ENCODE measurements around the gene TRIM47.

Gene TRIM47

GRCh38 chr17:75842963-75843576 is 35.3 kb downstream of the TRIM47 start:
- Histone ChIP-seq H3K27me3 (replicated peaks in 2 of 5; ENCODE audit: control insufficient read depth in 4 of 5, insufficient read depth in 5 of 5, low read length in 4 of 5) (no peaks in the 10 kb centered on the region), H3K36me3 (ENCODE audit: control insufficient read depth in 4 of 4, insufficient read depth in 4 of 4, low read length in 3 of 4) (peaks cover 7 to 54% (median 45%) of the 10 kb centered on the region in 4 experiments), H3K27ac (ENCODE audit: insufficient read depth in 1 of 2, low read depth in 1 of 2, low read length in 2 of 2, poor library complexity in 1 of 2, severe bottlenecking in 2 of 2) (peak overlapping the region; percentile 25 to 95), H3K4me3 (ENCODE audit: control insufficient read depth in 1 of 7, extremely low read depth in 1 of 7, insufficient read depth in 4 of 7, low read depth in 2 of 7, low read length in 6 of 7) (peak overlapping the region; percentile 55 to 84 (median 77)), H3K9me3 (ENCODE audit: control extremely low read depth in 1 of 5, control insufficient read depth in 4 of 5, insufficient read depth in 2 of 5, low read depth in 1 of 5, low read length in 4 of 5) (no peaks in the 10 kb centered on the region), H3K4me1 (ENCODE audit: control extremely low read depth in 1 of 4, control insufficient read depth in 4 of 4, insufficient read depth in 4 of 4, low read length in 3 of 4) (peaks cover 0 to 50% (median 46%) of the 10 kb centered on the region in 4 experiments)
- CTCF ChIA-PET: interaction anchor here (0.7 to 14.6 kb wide), 8 partner anchors 12 to 63 kb away, joined by 3 to 174 read pairs (median 6); partner anchors contain the start of genes TRIM65 and WBP2
- WGBS (ENCODE audit: insufficient coverage): 20% methylated on average over 11 of the region's 22 CpGs
- DNase-seq: peak in 1 of 3 donors; percentile 59
- POLR2A ChIA-PET: interaction anchor here (1.3 to 4.0 kb wide), 7 partner anchors 10 to 93 kb away, joined by 3 to 35 read pairs (median 8); partner anchors contain the start of genes TRIM65 and WBP2

GRCh38 chr17:75842411-75842810 is 36.0 kb downstream of the TRIM47 start:
- peak overlapping the region in 5 of 7 experiments; percentile 19 to 84 (median 78) for H3K4me3 ChIP-seq (ENCODE audit: control insufficient read depth in 1 of 7, extremely low read depth in 1 of 7, insufficient read depth in 4 of 7, low read depth in 2 of 7, low read length in 6 of 7)
- H3K27ac ChIP-seq (ENCODE audit: insufficient read depth in 1 of 2, low read depth in 1 of 2, low read length in 2 of 2, poor library complexity in 1 of 2, severe bottlenecking in 2 of 2): peak overlapping the region in 1 of 2 experiments; percentile 95
- peaks cover 7 to 50% (median 44%) of the 10 kb centered on the region in 4 experiments for H3K36me3 ChIP-seq (ENCODE audit: control insufficient read depth in 4 of 4, insufficient read depth in 4 of 4, low read length in 3 of 4)
- CTCF ChIA-PET: interaction anchor here (0.7 to 14.6 kb wide), 4 partner anchors 11 to 19 kb away, joined by 3 to 174 read pairs (median 4); partner anchors contain the start of gene WBP2
- POLR2A ChIA-PET: interaction anchor here (3.0 to 4.0 kb wide), 3 partner anchors 9 to 14 kb away, joined by 22 to 35 read pairs (median 28); partner anchors contain the start of gene WBP2
- no peak for DNase-seq
- no peaks in the 10 kb centered on the region for H3K9me3 ChIP-seq (ENCODE audit: control extremely low read depth in 1 of 5, control insufficient read depth in 4 of 5, insufficient read depth in 2 of 5, low read depth in 1 of 5, low read length in 4 of 5)
- H3K27me3 ChIP-seq (replicated peaks in 2 of 5; ENCODE audit: control insufficient read depth in 4 of 5, insufficient read depth in 5 of 5, low read length in 4 of 5): no peaks in the 10 kb centered on the region
- WGBS (ENCODE audit: insufficient coverage): 88% methylated on average over 9 of the region's 18 CpGs
- peaks cover 0 to 50% (median 46%) of the 10 kb centered on the region in 4 experiments for H3K4me1 ChIP-seq (ENCODE audit: control extremely low read depth in 1 of 4, control insufficient read depth in 4 of 4, insufficient read depth in 4 of 4, low read length in 3 of 4)

- peaks cover 11 to 46% (median 40%) of the 10 kb centered on the region in 4 experiments for H3K36me3 ChIP-seq (ENCODE audit: control insufficient read depth in 4 of 4, insufficient read depth in 4 of 4, low read length in 3 of 4)
- H3K27me3 ChIP-seq (replicated peaks in 2 of 5; ENCODE audit: control insufficient read depth in 4 of 5, insufficient read depth in 5 of 5, low read length in 4 of 5): no peaks in the 10 kb centered on the region
- H3K9me3 ChIP-seq (ENCODE audit: control extremely low read depth in 1 of 5, control insufficient read depth in 4 of 5, insufficient read depth in 2 of 5, low read depth in 1 of 5, low read length in 4 of 5): no peaks in the 10 kb centered on the region
- 82% methylated on average over 4 of the region's 7 CpGs for WGBS (ENCODE audit: insufficient coverage)
- peaks cover 0 to 37% (median 35%) of the 10 kb centered on the region in 4 experiments for H3K4me1 ChIP-seq (ENCODE audit: control extremely low read depth in 1 of 4, control insufficient read depth in 4 of 4, insufficient read depth in 4 of 4, low read length in 3 of 4)
- ChIA-PET POLR2A (no interaction called here), CTCF (interaction anchor here (2.0 to 14.6 kb wide), 2 partner anchors 10 to 20 kb away, joined by 4 to 174 read pairs; no protein-coding TSS in a partner anchor)
- DNase-seq: no peak
- peak overlapping the region in 1 of 2 experiments; percentile 6 for H3K27ac ChIP-seq (ENCODE audit: insufficient read depth in 1 of 2, low read depth in 1 of 2, low read length in 2 of 2, poor library complexity in 1 of 2, severe bottlenecking in 2 of 2)
- no peak overlapping the region for H3K4me3 ChIP-seq (ENCODE audit: control insufficient read depth in 1 of 7, extremely low read depth in 1 of 7, insufficient read depth in 4 of 7, low read depth in 2 of 7, low read length in 6 of 7)
Measured at GRCh38 chr17:75840799-75841164, 37.6 kb downstream of the TRIM47 start.

GRCh38 chr17:75839942-75840798 is 38.2 kb downstream of the TRIM47 start:
- CTCF ChIA-PET: interaction anchor here (2.0 to 14.6 kb wide), 2 partner anchors 9 to 21 kb away, joined by 4 to 174 read pairs; no protein-coding TSS in a partner anchor
- Histone ChIP-seq H3K27ac (ENCODE audit: insufficient read depth in 1 of 2, low read depth in 1 of 2, low read length in 2 of 2, poor library complexity in 1 of 2, severe bottlenecking in 2 of 2) (peak overlapping the region in 1 of 2 experiments; percentile 6), H3K4me3 (ENCODE audit: control insufficient read depth in 1 of 7, extremely low read depth in 1 of 7, insufficient read depth in 4 of 7, low read depth in 2 of 7, low read length in 6 of 7) (no peak overlapping the region), H3K27me3 (replicated peaks in 2 of 5; ENCODE audit: control insufficient read depth in 4 of 5, insufficient read depth in 5 of 5, low read length in 4 of 5) (no peaks in the 10 kb centered on the region), H3K9me3 (ENCODE audit: control extremely low read depth in 1 of 5, control insufficient read depth in 4 of 5, insufficient read depth in 2 of 5, low read depth in 1 of 5, low read length in 4 of 5) (no peaks in the 10 kb centered on the region), H3K4me1 (ENCODE audit: control extremely low read depth in 1 of 4, control insufficient read depth in 4 of 4, insufficient read depth in 4 of 4, low read length in 3 of 4) (peaks cover 0 to 31% (median 28%) of the 10 kb centered on the region in 4 experiments), H3K36me3 (ENCODE audit: control insufficient read depth in 4 of 4, insufficient read depth in 4 of 4, low read length in 3 of 4) (peaks cover 11 to 52% (median 44%) of the 10 kb centered on the region in 4 experiments)
- no peak for DNase-seq
- POLR2A ChIA-PET: no interaction called here
- WGBS (ENCODE audit: insufficient coverage): 94% methylated on average over 34 of the region's 36 CpGs

- H3K4me3 ChIP-seq (ENCODE audit: control insufficient read depth in 1 of 7, extremely low read depth in 1 of 7, insufficient read depth in 4 of 7, low read depth in 2 of 7, low read length in 6 of 7): no peak overlapping the region
- no peaks in the 10 kb centered on the region for H3K27me3 ChIP-seq (replicated peaks in 2 of 5; ENCODE audit: control insufficient read depth in 4 of 5, insufficient read depth in 5 of 5, low read length in 4 of 5)
- peaks cover 18 to 70% (median 61%) of the 10 kb centered on the region in 4 experiments for H3K36me3 ChIP-seq (ENCODE audit: control insufficient read depth in 4 of 4, insufficient read depth in 4 of 4, low read length in 3 of 4)
- ChIA-PET CTCF (interaction anchor here (0.7 to 14.6 kb wide), 3 partner anchors 7 to 246 kb away, joined by 3 to 174 read pairs (median 3); no protein-coding TSS in a partner anchor), POLR2A (no interaction called here)
- WGBS (ENCODE audit: insufficient coverage): 99% methylated on average over 15 of the region's 15 CpGs
- H3K9me3 ChIP-seq (ENCODE audit: control extremely low read depth in 1 of 5, control insufficient read depth in 4 of 5, insufficient read depth in 2 of 5, low read depth in 1 of 5, low read length in 4 of 5): no peaks in the 10 kb centered on the region
- DNase-seq: no peak
- no peak overlapping the region for H3K27ac ChIP-seq (ENCODE audit: insufficient read depth in 1 of 2, low read depth in 1 of 2, low read length in 2 of 2, poor library complexity in 1 of 2, severe bottlenecking in 2 of 2)
- peaks cover 4 to 31% (median 24%) of the 10 kb centered on the region in 4 experiments for H3K4me1 ChIP-seq (ENCODE audit: control extremely low read depth in 1 of 4, control insufficient read depth in 4 of 4, insufficient read depth in 4 of 4, low read length in 3 of 4)
Measured at GRCh38 chr17:75838410-75838809, 40.0 kb downstream of the TRIM47 start.

- Histone ChIP-seq H3K4me3 (ENCODE audit: control insufficient read depth in 1 of 7, extremely low read depth in 1 of 7, insufficient read depth in 4 of 7, low read depth in 2 of 7, low read length in 6 of 7) (no peak overlapping the region), H3K27ac (ENCODE audit: insufficient read depth in 1 of 2, low read depth in 1 of 2, low read length in 2 of 2, poor library complexity in 1 of 2, severe bottlenecking in 2 of 2) (no peak overlapping the region)
- CTCF ChIA-PET: interaction anchor here (0.6 to 2.4 kb wide), 3 partner anchors 11 to 246 kb away, joined by 3 to 10 read pairs (median 3); no protein-coding TSS in a partner anchor
Measured at GRCh38 chr17:75837899-75838298, 40.5 kb downstream of the TRIM47 start.

More at GRCh38 chr17:75837899-75838298, 40.5 kb downstream of the TRIM47 start:
- peaks cover 18 to 73% (median 62%) of the 10 kb centered on the region in 4 experiments for H3K36me3 ChIP-seq (ENCODE audit: control insufficient read depth in 4 of 4, insufficient read depth in 4 of 4, low read length in 3 of 4)
- no peaks in the 10 kb centered on the region for H3K9me3 ChIP-seq (ENCODE audit: control extremely low read depth in 1 of 5, control insufficient read depth in 4 of 5, insufficient read depth in 2 of 5, low read depth in 1 of 5, low read length in 4 of 5)
- H3K27me3 ChIP-seq (replicated peaks in 2 of 5; ENCODE audit: control insufficient read depth in 4 of 5, insufficient read depth in 5 of 5, low read length in 4 of 5): no peaks in the 10 kb centered on the region
- 90% methylated on average over 3 of the region's 7 CpGs for WGBS (ENCODE audit: insufficient coverage)
- POLR2A ChIA-PET: no interaction called here
- no peak for DNase-seq
- H3K4me1 ChIP-seq (ENCODE audit: control extremely low read depth in 1 of 4, control insufficient read depth in 4 of 4, insufficient read depth in 4 of 4, low read length in 3 of 4): peaks cover 5 to 31% (median 24%) of the 10 kb centered on the region in 4 experiments
